ENCODE results near the gene ST14.

ST14 gene

GRCh38 chr11:130208241-130209127 is 48.9 kb downstream of the ST14 start:
- no peak for DNase-seq (ENCODE audit: low spot score)

- no peak for DNase-seq (ENCODE audit: low spot score)
Observed at GRCh38 chr11:130209128-130209932, 49.7 kb downstream of the ST14 start.

GRCh38 chr11:130209954-130210854 is 50.6 kb downstream of the ST14 start:
- no peak for DNase-seq (ENCODE audit: low spot score)

- DNase-seq (ENCODE audit: low spot score) = no peak
Observed at GRCh38 chr11:130211144-130211543, 51.6 kb downstream of the ST14 start.

GRCh38 chr11:130211781-130212401 is 52.3 kb downstream of the ST14 start:
- DNase-seq (ENCODE audit: low spot score) = no peak

- DNase-seq (ENCODE audit: low spot score) = no peak
Observed at GRCh38 chr11:130212431-130212961, 52.9 kb downstream of the ST14 start.

- peak; percentile 26 for DNase-seq (ENCODE audit: low spot score)
Observed at GRCh38 chr11:130213143-130213978, 53.8 kb downstream of the ST14 start.

GRCh38 chr11:130213979-130214281 is 54.3 kb downstream of the ST14 start:
- DNase-seq (ENCODE audit: low spot score) = no peak

- no peak for DNase-seq (ENCODE audit: low spot score)
Observed at GRCh38 chr11:130214861-130215530, 55.4 kb downstream of the ST14 start.

GRCh38 chr11:130215531-130216220 is 56.1 kb downstream of the ST14 start:
- DNase-seq (ENCODE audit: low spot score) = no peak

GRCh38 chr11:130216221-130216550 is 56.6 kb downstream of the ST14 start:
- DNase-seq (ENCODE audit: low spot score) = no peak

- DNase-seq (ENCODE audit: low spot score) = no peak
Observed at GRCh38 chr11:130216591-130217132, 57.1 kb downstream of the ST14 start.

- no peak for DNase-seq (ENCODE audit: low spot score)
Observed at GRCh38 chr11:130217133-130218031, 57.8 kb downstream of the ST14 start.

- no peak for DNase-seq (ENCODE audit: low spot score)
Observed at GRCh38 chr11:130218501-130219070, 59.0 kb downstream of the ST14 start.

GRCh38 chr11:130219148-130219547 is 59.6 kb downstream of the ST14 start:
- no peak for DNase-seq (ENCODE audit: low spot score)

- no peak for DNase-seq (ENCODE audit: low spot score)
Observed at GRCh38 chr11:130220311-130221035, 60.9 kb downstream of the ST14 start.

Measured in SK-N-DZ (cell line).